BJ (cell line): ENCODE measurements around the gene ORC2. TPM values are rescaled to one million over a fixed set of nuclear protein-coding genes. Genes with fewer than 3 reads are reported as not detected.

Experiments
- CTCF ChIA-PET: fragments of 350-600 bp; formaldehyde crosslinking; extraction: SDS; loops from one replicate; lab custom pipeline; 2021; ENCODE audit warnings: antibody characterized with exemption, inconsistent platforms; lab: Yijun Ruan, JAX
- POLR2A ChIA-PET: fragments of 300-600 bp; sonication (Branson Sonifier 250); formaldehyde crosslinking; extraction: SDS; loops from one replicate; lab custom pipeline; 2021; ENCODE audit warnings: antibody characterized with exemption; lab: Charles Lee
- DNase-seq: peaks from one replicate; pipeline ENCODE4 v3.0.0-alpha.2; 2011; ENCODE audit warnings: low read depth
- H3K27me3 ChIP-seq: 2 replicates; pipeline ENCODE4 v1.6.0; 2011; ENCODE audit warnings: low read length; ENCODE audit not compliant: control insufficient read depth, insufficient read depth
- H3K36me3 ChIP-seq: 2 replicates; pipeline ENCODE4 v1.5.1; 2011; ENCODE audit warnings: low read length; ENCODE audit not compliant: control insufficient read depth, insufficient read depth
- H3K4me3 ChIP-seq: 2 replicates; pipeline ENCODE4 v1.5.1; 2011; ENCODE audit warnings: low read depth, mild to moderate bottlenecking, control low read depth, low read length
- CTCF ChIP-seq: IDR thresholded peaks from 2 replicates; pipeline ENCODE4 v1.5.1; 2011; ENCODE audit warnings: low read depth, mild to moderate bottlenecking, control low read depth, inconsistent platforms, low read length, moderate library complexity; ENCODE audit not compliant: insufficient read depth
- polyA plus RNA-seq: library from polyadenylated mRNA; depleted of rRNA; stranded (reverse); fragments of >200 nt; gene quantifications from 2 replicates; pipeline ENCODE4 v1.2.3, GENCODE V29; 2011; rRNA removed
- small RNA-seq: library from RNA; depleted of rRNA; stranded (forward); fragments of <200 nt; gene quantifications from one replicate; pipeline ENCODE3, GENCODE V24; 2012; ENCODE audit warnings: low replicate concordance, low read depth; ENCODE audit not compliant: insufficient read length

Gene ORC2
- polyA plus RNA-seq, 1 experiment, result 1.9 TPM

DNA sequence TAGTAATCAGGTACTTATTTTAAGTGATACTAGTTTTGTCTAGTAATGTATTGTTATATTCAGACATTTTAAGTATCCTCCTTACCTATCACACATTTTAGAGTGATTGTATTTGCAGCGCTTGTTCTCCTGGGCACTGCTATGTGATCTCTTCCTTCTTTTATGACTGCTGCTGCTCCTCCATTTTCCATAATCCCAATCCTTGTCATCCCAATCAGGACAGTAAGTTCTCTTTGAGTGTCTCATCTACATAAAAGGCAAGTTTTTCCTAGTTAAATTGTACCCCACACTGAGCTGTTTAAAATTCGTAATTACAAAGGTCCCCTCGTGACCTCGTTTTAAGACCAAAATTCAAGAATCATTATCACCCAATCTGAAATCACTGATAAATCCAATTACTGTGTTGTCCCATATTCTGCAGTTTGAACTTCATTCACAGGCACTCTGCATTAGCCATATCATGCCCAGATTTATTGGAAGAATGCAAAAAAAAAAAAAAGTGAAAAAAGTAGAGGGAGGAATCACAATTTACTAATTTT is 101.8 kb downstream of the ORC2 start:
- TF ChIP-seq CTCF, result no peak
- Histone ChIP-seq H3K4me3 (peak overlapping the region; percentile 86), H3K36me3 (peaks cover 12% of the 10 kb centered on the region), H3K27me3 (no peaks in the 10 kb centered on the region)
- ChIA-PET POLR2A (no interaction called here), CTCF (no interaction called here)
- no peak for DNase-seq

DNA sequence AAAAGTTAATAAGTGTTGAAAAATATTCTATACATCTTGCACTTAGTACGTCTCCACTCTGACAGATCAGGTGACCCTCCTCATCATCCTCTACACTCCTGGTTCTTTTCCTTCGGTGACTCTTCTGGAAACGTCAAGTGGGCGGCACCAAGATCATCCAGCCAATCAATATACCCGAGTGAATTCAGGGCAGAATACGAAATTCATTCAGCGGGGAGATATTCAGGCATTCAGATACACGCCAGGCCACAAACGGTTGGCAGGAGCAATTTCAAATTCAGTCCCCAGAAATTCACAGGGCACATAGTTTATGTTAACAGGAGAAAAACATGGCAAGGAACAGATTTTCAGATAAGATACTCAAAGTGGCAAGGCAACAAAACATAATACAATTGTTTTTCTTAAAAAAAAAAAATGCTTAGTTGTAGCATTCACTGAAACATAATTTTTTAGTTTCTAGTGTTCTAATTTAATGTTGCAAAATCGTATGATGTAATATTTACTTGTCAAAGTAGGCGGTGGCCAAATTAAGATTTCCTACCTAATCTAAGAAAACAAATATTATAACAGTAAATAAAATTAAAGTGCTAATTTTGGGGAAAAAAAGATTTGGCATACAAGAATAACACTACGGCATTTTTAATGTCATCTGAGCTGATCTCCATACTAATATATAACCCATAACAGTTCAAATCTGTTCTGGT is 103.2 kb downstream of the ORC2 start:
- ChIA-PET POLR2A (no interaction called here), CTCF (interaction anchor here (1.2 kb wide), 1 partner anchor 147 kb away, joined by 4 read pairs; no protein-coding TSS in a partner anchor)
- no peaks in the 10 kb centered on the region for H3K27me3 ChIP-seq
- no peak for DNase-seq
- H3K36me3 ChIP-seq, result peaks cover 13% of the 10 kb centered on the region
- H3K4me3 ChIP-seq, result peak overlapping the region; percentile 4; the same call in 1 of the 2 replicates
- no peak for TF ChIP-seq CTCF

Small RNA genes within 50 kb of the gene (small RNA-seq; reads per million reads assigned to genes)
- gene RF00019 (not detected), gene RNU6-312P (not detected), gene RNU6-762P (not detected)

Other genes starting within 250 kb of the ORC2 start
- 233 and 364 TPM in 2 replicates for gene BZW1, start 151.8 kb downstream of the ORC2 start, polyA plus RNA-seq
- gene CLK1, start 99.0 kb downstream of the ORC2 start, polyA plus RNA-seq, result 35.9 and 66.2 TPM in 2 replicates
- gene PPIL3, start 74.6 kb downstream of the ORC2 start, polyA plus RNA-seq, result 20.8 and 47.8 TPM in 2 replicates
- gene NIF3L1, start 74.3 kb downstream of the ORC2 start, polyA plus RNA-seq, result 37.5 and 51.3 TPM in 2 replicates
- gene HYCC2, start 108.0 kb upstream of the ORC2 start, polyA plus RNA-seq, result 3.0 and 6.9 TPM in 2 replicates
- gene NDUFB3, start 108.3 kb upstream of the ORC2 start, polyA plus RNA-seq, result 25.2 and 80.0 TPM in 2 replicates
- gene CFLAR, start 152.5 kb upstream of the ORC2 start, polyA plus RNA-seq, result 28.8 and 35.6 TPM in 2 replicates
- gene CASP10, start 219.5 kb upstream of the ORC2 start, polyA plus RNA-seq, result 0.83 and 1.0 TPM in 2 replicates